Esophagus (tissue), 2 donors: Measurements from ENCODE around the gene USH2A. TPM values are rescaled to one million over a fixed set of nuclear protein-coding genes. Genes with fewer than 3 reads are reported as not detected.

Experiments
- H3K27ac ChIP-seq, 2 donors: one replicate each; pipeline ENCODE4 v1.5.1; 2013; ENCODE audit warnings: low read depth in 2 of 2, mild to moderate bottlenecking in 2 of 2, inconsistent platforms in 1 of 2, low read length in 1 of 2, moderate library complexity in 1 of 2
- H3K27me3 ChIP-seq, 2 donors: one replicate each; pipeline ENCODE4 v1.6.1; 2013; ENCODE audit warnings: low read length in 2 of 2, control low read depth in 1 of 2, mild to moderate bottlenecking in 1 of 2; ENCODE audit not compliant: insufficient read depth in 2 of 2, control insufficient read depth in 1 of 2
- H3K36me3 ChIP-seq, 2 donors: one replicate each; pipeline ENCODE4 v1.6.1; 2013; ENCODE audit warnings: low read length in 1 of 2; ENCODE audit not compliant: control insufficient read depth in 2 of 2, insufficient read depth in 2 of 2
- H3K4me1 ChIP-seq, 2 donors: one replicate each; pipeline ENCODE4 v1.6.1; 2013; ENCODE audit warnings: low read length in 1 of 2; ENCODE audit not compliant: control insufficient read depth in 2 of 2, insufficient read depth in 2 of 2
- H3K4me3 ChIP-seq, 2 donors: one replicate each; pipeline ENCODE4 v1.5.1; 2013; ENCODE audit warnings: low read length in 2 of 2, mild to moderate bottlenecking in 2 of 2, low read depth in 1 of 2, moderate library complexity in 1 of 2
- H3K9me3 ChIP-seq, 2 donors: one replicate each; pipeline ENCODE4 v1.6.1; 2013; ENCODE audit warnings: mild to moderate bottlenecking in 2 of 2, low read depth in 1 of 2, low read length in 1 of 2, moderate library complexity in 1 of 2; ENCODE audit not compliant: control insufficient read depth in 2 of 2, insufficient read depth in 1 of 2
- WGBS, 2 donors: extraction: QIAGEN DNeasy Blood & Tissue Kit; methylation state at CpG; one replicate each; pipeline ENCODE4 v1.1.7; 2013; 5-methylcytosine and 5-hydroxymethylcytosine counted together
- polyA plus RNA-seq, 2 donors: library from polyadenylated mRNA; stranded (reverse); fragments of 200-250 nt; gene quantifications; one replicate each; pipeline ENCODE4 v1.2.3, GENCODE V29; 2013
- donor health status: healthy with polysubstance abuse.
- donor health status: Bipolar disorder and iron deficiency.

The USH2A gene
- polyA plus RNA-seq, result under 1 TPM in 1 of 2 donors, not detected in 1; under 0.01 TPM

GRCh38 chr1:216422821-216423520, at the start of gene USH2A:
Gene USH2A, minus strand, starts transcription at chr1:216423448. Its CDS starts 1,112 bp downstream, at chr1:216422336.
- 50 to 67% methylated on average over 5 of the region's 5 CpGs for WGBS, 2 donors
- no peaks in the 10 kb centered on the region for H3K36me3 ChIP-seq
- no peak within 1 kb of the TSS for H3K4me3 ChIP-seq
- no peaks in the 10 kb centered on the region for H3K9me3 ChIP-seq
- no peaks in the 10 kb centered on the region for H3K4me1 ChIP-seq
- no peak within 1 kb of the TSS for H3K27ac ChIP-seq
- H3K27me3 ChIP-seq, result no peaks in the 10 kb centered on the region

GRCh38 chr1:216466162-216466801, 43.0 kb upstream of the USH2A start:
- Histone ChIP-seq H3K9me3 (no peaks in the 10 kb centered on the region), H3K27me3 (no peaks in the 10 kb centered on the region), H3K4me1 (no peaks in the 10 kb centered on the region), H3K4me3 (no peak overlapping the region), H3K27ac (no peak overlapping the region), H3K36me3 (no peaks in the 10 kb centered on the region)
- 55 to 64% methylated on average over 3 of the region's 3 CpGs for WGBS, 2 donors

GRCh38 chr1:216464489-216464888, 41.2 kb upstream of the USH2A start:
- Histone ChIP-seq H3K27ac (no peak overlapping the region), H3K36me3 (no peaks in the 10 kb centered on the region), H3K4me3 (no peak overlapping the region), H3K27me3 (no peaks in the 10 kb centered on the region), H3K9me3 (no peaks in the 10 kb centered on the region), H3K4me1 (no peaks in the 10 kb centered on the region)
- 27 to 60% methylated on average over 1 of the region's 1 CpG for WGBS, 2 donors

GRCh38 chr1:216462066-216462775, 39.0 kb upstream of the USH2A start:
- Histone ChIP-seq H3K4me3 (no peak overlapping the region), H3K4me1 (no peaks in the 10 kb centered on the region), H3K27ac (no peak overlapping the region), H3K9me3 (no peaks in the 10 kb centered on the region), H3K36me3 (no peaks in the 10 kb centered on the region), H3K27me3 (no peaks in the 10 kb centered on the region)
- WGBS, 2 donors, result 34 to 35% methylated on average over 3 of the region's 3 CpGs

GRCh38 chr1:216461466-216461865, 38.2 kb upstream of the USH2A start:
- Histone ChIP-seq H3K27me3 (no peaks in the 10 kb centered on the region), H3K4me1 (no peaks in the 10 kb centered on the region), H3K4me3 (no peak overlapping the region), H3K9me3 (no peaks in the 10 kb centered on the region), H3K36me3 (no peaks in the 10 kb centered on the region), H3K27ac (no peak overlapping the region)

- Histone ChIP-seq H3K27me3 (no peaks in the 10 kb centered on the region), H3K9me3 (no peaks in the 10 kb centered on the region), H3K27ac (no peak overlapping the region), H3K4me1 (no peaks in the 10 kb centered on the region), H3K36me3 (no peaks in the 10 kb centered on the region), H3K4me3 (no peak overlapping the region)
- 79 to 83% methylated on average over 3 of the region's 3 CpGs for WGBS, 2 donors
Measured at GRCh38 chr1:216459651-216460207, 36.5 kb upstream of the USH2A start.

- H3K9me3 ChIP-seq, result no peaks in the 10 kb centered on the region
- no peaks in the 10 kb centered on the region for H3K4me1 ChIP-seq
- no peak overlapping the region for H3K27ac ChIP-seq
- H3K27me3 ChIP-seq, result no peaks in the 10 kb centered on the region
- no peak overlapping the region for H3K4me3 ChIP-seq
- H3K36me3 ChIP-seq, result no peaks in the 10 kb centered on the region
Measured at GRCh38 chr1:216458812-216459211, 35.6 kb upstream of the USH2A start.

- Histone ChIP-seq H3K9me3 (no peaks in the 10 kb centered on the region), H3K4me1 (no peaks in the 10 kb centered on the region)
Measured at GRCh38 chr1:216457356-216457755, 34.1 kb upstream of the USH2A start.

GRCh38 chr1:216456682-216457081, 33.4 kb upstream of the USH2A start:
- Histone ChIP-seq H3K4me3 (no peak overlapping the region), H3K27me3 (no peaks in the 10 kb centered on the region), H3K4me1 (no peaks in the 10 kb centered on the region), H3K27ac (no peak overlapping the region), H3K36me3 (no peaks in the 10 kb centered on the region), H3K9me3 (no peaks in the 10 kb centered on the region)
- WGBS, 2 donors, result 46 to 69% methylated on average over 3 of the region's 3 CpGs

More at GRCh38 chr1:216457356-216457755, 34.1 kb upstream of the USH2A start:
- Histone ChIP-seq H3K4me3 (no peak overlapping the region), H3K27ac (no peak overlapping the region), H3K36me3 (no peaks in the 10 kb centered on the region), H3K27me3 (no peaks in the 10 kb centered on the region)
